OCI-LY1 (cell line): ENCODE measurements around the gene DYNLRB1.

Experiments used
- H2AFZ ChIP-seq: fragments of 200-600 bp; sonication (generic), shearing (Covaris generic); 2 replicates; pipeline ENCODE4 v1.6.0; 2014; ENCODE audit warnings: antibody characterized with exemption, mild to moderate bottlenecking, low read length
- H3F3A ChIP-seq: fragments of 200-600 bp; sonication (generic), shearing (Covaris generic); 2 replicates; pipeline ENCODE4 v1.6.0; 2014; ENCODE audit warnings: mild to moderate bottlenecking, antibody characterized with exemption, low read length, moderate library complexity; ENCODE audit not compliant: insufficient read depth
- H3K27ac ChIP-seq: fragments of 200-600 bp; sonication (generic); 2 replicates; pipeline ENCODE4 v1.5.1; 2014; ENCODE audit warnings: low read length, mixed run types, mild to moderate bottlenecking, low read depth; ENCODE audit not compliant: poor library complexity, severe bottlenecking
- H3K27me3 ChIP-seq: fragments of 200-600 bp; sonication (generic); 2 replicates; pipeline ENCODE4 v1.6.0; 2014; ENCODE audit warnings: antibody characterized with exemption, mild to moderate bottlenecking, low read length, moderate library complexity; ENCODE audit not compliant: insufficient read depth
- H3K36me3 ChIP-seq: fragments of 200-600 bp; sonication (generic); 2 replicates; pipeline ENCODE4 v1.6.1; 2014; ENCODE audit warnings: mild to moderate bottlenecking, antibody characterized with exemption, low read length, moderate library complexity, mixed read lengths; ENCODE audit not compliant: insufficient read depth
- H3K4me1 ChIP-seq: fragments of 200-600 bp; sonication (generic); 2 replicates; pipeline ENCODE4 v1.5.1; 2014; ENCODE audit warnings: mild to moderate bottlenecking, low read length, moderate library complexity; ENCODE audit not compliant: insufficient read depth, severe bottlenecking
- H3K4me2 ChIP-seq: fragments of 200-600 bp; sonication (generic), shearing (Covaris generic); 2 replicates; pipeline ENCODE4 v1.6.1; 2014; ENCODE audit warnings: low read length
- H3K4me3 ChIP-seq: fragments of 200-600 bp; sonication (generic); 2 replicates; pipeline ENCODE4 v1.5.1; 2014; ENCODE audit warnings: low read length, low read depth, mild to moderate bottlenecking, mixed read lengths; ENCODE audit not compliant: poor library complexity, severe bottlenecking
- H3K79me2 ChIP-seq: fragments of 200-600 bp; shearing (Covaris generic); 2 replicates; pipeline ENCODE4 v1.6.1; 2016; ENCODE audit warnings: mixed run types, low read length, mixed read lengths; ENCODE audit not compliant: insufficient read depth
- H3K9ac ChIP-seq: fragments of 200-600 bp; sonication (generic), shearing (Covaris generic); 2 replicates; pipeline ENCODE4 v1.6.1; 2014; ENCODE audit warnings: mild to moderate bottlenecking, low read length, mixed read lengths
- H3K9me2 ChIP-seq: fragments of 200-600 bp; sonication (generic), shearing (Covaris generic); 2 replicates; pipeline ENCODE4 v1.6.1; 2014; ENCODE audit warnings: low read depth, mild to moderate bottlenecking, low read length, mixed read lengths
- H3K9me3 ChIP-seq: fragments of 200-600 bp; shearing (Covaris generic); 2 replicates; pipeline ENCODE4 v1.6.1; 2014; ENCODE audit warnings: low read length, mixed read lengths
- H4K20me1 ChIP-seq: fragments of 200-600 bp; sonication (generic), shearing (Covaris generic); 2 replicates; pipeline ENCODE4 v1.6.0; 2016; ENCODE audit warnings: mild to moderate bottlenecking, low read length; ENCODE audit not compliant: insufficient read depth
- EZH2 ChIP-seq: fragments of 200-600 bp; sonication (generic), shearing (Covaris generic); IDR thresholded peaks from 2 replicates; pipeline ENCODE4 v1.8.0; 2017; ENCODE audit warnings: borderline replicate concordance, mixed run types, mild to moderate bottlenecking, antibody characterized with exemption, low read length, moderate library complexity, mixed read lengths
- TF ChIP-seq, protein P1 (sequence below): fragments of 200-600 bp; sonication (generic), shearing (Covaris generic); IDR thresholded peaks from 2 replicates; pipeline ENCODE4 v1.5.1; 2017; ENCODE audit warnings: mild to moderate bottlenecking, antibody characterized with exemption, low read length, moderate library complexity, mixed read lengths

Gene DYNLRB1

DNA sequence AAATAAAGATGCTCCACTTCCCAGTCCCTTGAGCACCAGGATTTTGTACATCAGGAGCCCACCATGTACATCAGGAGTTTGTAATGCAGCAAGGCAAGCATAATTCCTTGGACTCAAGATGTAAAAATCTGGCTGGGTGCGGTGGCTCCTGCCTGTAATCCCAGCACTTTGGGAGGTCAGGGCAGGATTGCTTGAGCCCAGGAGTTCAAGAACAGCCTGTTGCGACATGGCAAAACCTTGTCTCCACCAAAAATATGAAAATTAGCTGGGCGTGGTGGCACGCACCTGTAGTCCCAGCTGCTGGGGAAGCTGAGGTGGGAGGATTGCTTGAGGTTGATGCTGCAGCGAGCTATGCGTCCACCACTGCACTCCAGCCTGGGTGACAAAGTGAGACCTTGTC, 26.2 kb downstream of the DYNLRB1 start:
- Histone ChIP-seq H3K4me1 (no peaks in the 10 kb centered on the region), H3K27me3 (no peaks in the 10 kb centered on the region; the same call in 1 of the 2 replicates), H3K4me3 (no peak overlapping the region), H4K20me1 (no peaks in the 10 kb centered on the region), H3K79me2 (no peaks in the 10 kb centered on the region), H2AFZ (no peak overlapping the region), H3K27ac (no peak overlapping the region), H3K9me3 (no peaks in the 10 kb centered on the region), H3K9me2 (no peaks in the 10 kb centered on the region), H3K4me2 (no peak overlapping the region), H3K36me3 (peaks cover 27% of the 10 kb centered on the region), H3K9ac (no peak overlapping the region), H3F3A (no peaks in the 10 kb centered on the region)
- TF ChIP-seq, protein P1, sequence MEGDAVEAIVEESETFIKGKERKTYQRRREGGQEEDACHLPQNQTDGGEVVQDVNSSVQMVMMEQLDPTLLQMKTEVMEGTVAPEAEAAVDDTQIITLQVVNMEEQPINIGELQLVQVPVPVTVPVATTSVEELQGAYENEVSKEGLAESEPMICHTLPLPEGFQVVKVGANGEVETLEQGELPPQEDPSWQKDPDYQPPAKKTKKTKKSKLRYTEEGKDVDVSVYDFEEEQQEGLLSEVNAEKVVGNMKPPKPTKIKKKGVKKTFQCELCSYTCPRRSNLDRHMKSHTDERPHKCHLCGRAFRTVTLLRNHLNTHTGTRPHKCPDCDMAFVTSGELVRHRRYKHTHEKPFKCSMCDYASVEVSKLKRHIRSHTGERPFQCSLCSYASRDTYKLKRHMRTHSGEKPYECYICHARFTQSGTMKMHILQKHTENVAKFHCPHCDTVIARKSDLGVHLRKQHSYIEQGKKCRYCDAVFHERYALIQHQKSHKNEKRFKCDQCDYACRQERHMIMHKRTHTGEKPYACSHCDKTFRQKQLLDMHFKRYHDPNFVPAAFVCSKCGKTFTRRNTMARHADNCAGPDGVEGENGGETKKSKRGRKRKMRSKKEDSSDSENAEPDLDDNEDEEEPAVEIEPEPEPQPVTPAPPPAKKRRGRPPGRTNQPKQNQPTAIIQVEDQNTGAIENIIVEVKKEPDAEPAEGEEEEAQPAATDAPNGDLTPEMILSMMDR, result no peak
- TF ChIP-seq EZH2, result no peak

DNA sequence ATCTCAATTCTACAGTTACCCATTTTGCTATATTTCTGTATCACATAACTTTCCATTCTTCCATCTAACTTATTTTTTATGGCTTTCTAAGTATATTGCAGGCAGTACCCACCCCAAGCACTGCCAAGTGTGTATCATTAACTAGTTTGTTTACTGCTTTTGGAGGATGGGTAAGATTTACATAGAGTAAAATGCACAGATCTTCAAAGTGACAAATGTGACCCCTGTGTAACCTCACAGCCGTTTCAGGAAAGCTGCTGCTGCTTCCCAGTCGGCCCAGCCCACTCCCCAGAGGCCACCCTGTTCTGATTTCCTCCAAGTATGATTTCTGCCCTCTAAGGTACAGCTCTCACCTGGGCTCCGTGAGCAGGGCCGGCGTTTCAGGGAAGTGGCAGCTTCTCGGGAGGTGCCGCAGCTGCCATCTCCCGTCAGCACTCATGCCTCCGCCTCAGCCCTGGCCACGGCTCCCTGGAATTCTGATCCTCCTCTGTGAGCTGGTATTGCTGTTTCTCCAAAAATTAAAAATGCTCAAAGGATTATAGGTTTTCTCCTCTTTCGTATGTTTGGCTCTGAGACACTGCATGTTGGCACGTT, 27.3 kb downstream of the DYNLRB1 start:
- TF ChIP-seq, protein P1, result no peak
- TF ChIP-seq EZH2, result no peak
- no peak overlapping the region for H3K9ac ChIP-seq
- no peaks in the 10 kb centered on the region for H4K20me1 ChIP-seq
- H3K27ac ChIP-seq, result no peak overlapping the region
- H3K79me2 ChIP-seq, result no peaks in the 10 kb centered on the region
- H3K4me3 ChIP-seq, result no peak overlapping the region
- no peaks in the 10 kb centered on the region for H3K9me3 ChIP-seq
- H3K36me3 ChIP-seq, result peaks cover 24% of the 10 kb centered on the region
- no peaks in the 10 kb centered on the region for H3K9me2 ChIP-seq
- no peaks in the 10 kb centered on the region; the same call in 1 of the 2 replicates for H3K27me3 ChIP-seq
- no peaks in the 10 kb centered on the region for H3K4me1 ChIP-seq
- no peak overlapping the region for H3K4me2 ChIP-seq
- H2AFZ ChIP-seq, result no peak overlapping the region
- no peaks in the 10 kb centered on the region for H3F3A ChIP-seq

DNA sequence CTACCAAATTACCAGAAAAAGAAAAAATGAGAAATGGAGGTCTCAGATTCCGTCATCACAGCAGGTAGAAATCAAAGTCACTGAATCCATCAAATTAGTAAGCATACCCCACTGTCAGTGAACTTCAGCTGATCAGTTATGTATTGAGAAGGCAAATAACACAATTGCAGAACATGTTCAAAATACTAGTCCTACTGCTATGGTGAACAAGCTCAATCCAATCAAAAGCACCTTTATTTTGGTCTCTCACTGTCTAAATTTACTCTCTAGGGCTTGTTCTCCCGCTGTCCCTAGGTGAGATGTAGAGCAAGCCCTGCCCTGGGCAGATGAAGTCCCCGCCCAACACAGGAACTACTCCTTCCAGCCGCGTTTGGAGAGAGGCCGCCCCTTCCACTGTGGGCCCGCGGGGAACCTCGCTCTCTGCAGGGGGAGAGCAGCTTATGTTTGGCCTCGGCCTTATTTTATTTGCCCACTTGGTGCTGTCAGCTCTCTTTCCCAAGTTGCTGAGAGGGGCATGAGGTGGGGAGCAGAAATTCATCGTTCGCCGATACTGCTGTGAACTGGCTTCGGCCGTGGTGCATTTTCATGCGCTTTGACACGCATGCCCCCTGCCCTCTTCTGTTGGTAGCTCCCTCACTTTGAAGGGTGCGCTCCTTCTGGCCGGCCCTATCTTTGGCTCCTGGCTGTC, 28.0 kb downstream of the DYNLRB1 start:
- no peak overlapping the region for H3K9ac ChIP-seq
- H3F3A ChIP-seq, result no peaks in the 10 kb centered on the region
- peaks cover 24% of the 10 kb centered on the region for H3K36me3 ChIP-seq
- H3K79me2 ChIP-seq, result no peaks in the 10 kb centered on the region
- no peak overlapping the region for H3K4me2 ChIP-seq
- no peak overlapping the region for H2AFZ ChIP-seq
- no peaks in the 10 kb centered on the region for H3K9me2 ChIP-seq
- H3K27me3 ChIP-seq, result no peaks in the 10 kb centered on the region; the same call in 1 of the 2 replicates
- H3K4me3 ChIP-seq, result no peak overlapping the region
- no peaks in the 10 kb centered on the region for H4K20me1 ChIP-seq
- no peaks in the 10 kb centered on the region for H3K4me1 ChIP-seq
- no peak overlapping the region for H3K27ac ChIP-seq
- H3K9me3 ChIP-seq, result no peaks in the 10 kb centered on the region
- TF ChIP-seq, protein P1, result no peak
- TF ChIP-seq EZH2, result no peak
